Esophagus squamous epithelium (tissue), 4 donors: Measurements from ENCODE around the gene HDAC6.

ENCODE experiments used
- CTCF ChIP-seq, 6 experiments: fragments of 450-650 bp in 4 of 6; fragments of 200-600 bp in 2 of 6; sonication (generic) in 2 of 6; IDR thresholded peaks; one replicate each; pipeline ENCODE4 v1.5.1; 2016 to 2019; ENCODE audit warnings: antibody characterized with exemption in 6 of 6, mild to moderate bottlenecking in 4 of 6, moderate library complexity in 4 of 6
- POLR2A ChIP-seq, 4 donors: fragments of 450-650 bp; IDR thresholded peaks; one replicate each; pipeline ENCODE4 v1.6.1; 2017; ENCODE audit warnings: antibody characterized with exemption in 4 of 4, mild to moderate bottlenecking in 4 of 4, moderate library complexity in 3 of 4

DNA sequence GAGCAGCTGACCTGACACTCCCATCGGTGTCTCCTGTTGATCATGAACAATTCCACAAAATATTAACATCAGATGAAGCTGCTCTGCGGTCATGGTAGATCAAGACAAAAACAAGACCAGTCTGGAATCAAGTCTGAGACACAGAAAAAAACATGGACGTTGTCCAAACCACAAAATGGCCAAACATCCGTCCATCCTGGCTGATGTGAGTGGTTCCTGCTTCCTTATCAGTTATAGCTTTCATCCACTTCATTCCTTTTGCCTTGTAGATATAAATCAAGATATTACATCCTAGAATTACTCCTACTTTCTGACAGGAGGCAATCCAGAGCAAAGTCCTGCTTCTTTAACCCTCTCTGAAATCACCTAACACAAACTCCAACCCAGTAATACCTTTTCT is 62.3 kb downstream of the HDAC6 start:
- TF ChIP-seq CTCF (IDR thresholded peaks at IDR 0.05) (no peak), POLR2A (IDR thresholded peaks at IDR 0.05) (no peak)
